Gastrocnemius medialis (tissue), 4 donors: ENCODE data around the gene OR2D3. TPM values are rescaled to one million over a fixed set of nuclear protein-coding genes. Genes with fewer than 3 reads are reported as not detected.
"Not testable (repeated sequence)": the region's sequence is repeated elsewhere in the genome, so short reads cannot be mapped to it uniquely, and the experiment has no call there.

Source experiments
- ATAC-seq, 2 donors: fragments of 150-250 bp; one replicate each; pipeline ENCODE4 v1.9.1; 2016
- DNase-seq, 2 donors: peaks; one replicate each; pipeline ENCODE4 v3.0.0-alpha.2; 2019
- H3K27ac ChIP-seq, 4 donors: fragments of 200-600 bp; sonication (generic); 1 replicate in 1 of 4; 2 replicates in 3 of 4; pipeline ENCODE4 v1.5.1; 2016 to 2018; ENCODE audit warnings: mild to moderate bottlenecking in 2 of 4, moderate library complexity in 1 of 4
- H3K27me3 ChIP-seq, 3 donors: fragments of 200-600 bp; sonication (generic) in 2 of 3; 1 replicate in 1 of 3; 2 replicates in 2 of 3; pipeline versions ENCODE4 v1.5.1 to v1.6.0; 2016 to 2019; ENCODE audit warnings: mild to moderate bottlenecking in 1 of 3, moderate library complexity in 1 of 3
- H3K36me3 ChIP-seq, 2 donors: fragments of 200-600 bp; sonication (generic) in 1 of 2; one replicate each; pipeline ENCODE4 v1.5.1; 2017 to 2018
- H3K4me1 ChIP-seq, 2 donors: fragments of 200-600 bp; sonication (generic) in 1 of 2; one replicate each; pipeline ENCODE4 v1.5.1; 2016 to 2017; ENCODE audit warnings: mild to moderate bottlenecking in 2 of 2
- H3K4me3 ChIP-seq, 4 donors: fragments of 200-600 bp; sonication (generic) in 3 of 4; 1 replicate in 1 of 4; 2 replicates in 3 of 4; pipeline ENCODE4 v1.5.1; 2016 to 2019; ENCODE audit warnings: mild to moderate bottlenecking in 2 of 4
- H3K9me3 ChIP-seq, 3 donors: fragments of 200-600 bp; sonication (generic) in 2 of 3; 1 replicate in 1 of 3; 2 replicates in 2 of 3; pipeline ENCODE4 v1.5.1; 2016 to 2019
- CTCF ChIP-seq, 5 experiments: fragments of 450-650 bp in 3 of 5; fragments of 200-600 bp in 2 of 5; sonication (generic) in 2 of 5; IDR thresholded peaks in 4 of 5; conservative IDR thresholded peaks in 1 of 5; 1 replicate in 4 of 5; 2 replicates in 1 of 5; pipeline ENCODE4 v1.5.1; 2016 to 2019; ENCODE audit warnings: antibody characterized with exemption in 5 of 5, mild to moderate bottlenecking in 3 of 5, moderate library complexity in 3 of 5
- POLR2A ChIP-seq, 2 donors: fragments of 450-650 bp; IDR thresholded peaks; one replicate each; pipeline ENCODE4 v1.6.1; 2017; ENCODE audit warnings: antibody characterized with exemption in 2 of 2, mild to moderate bottlenecking in 2 of 2, moderate library complexity in 2 of 2
- in situ Hi-C, 4 donors: fragments of 200-750 bp; cut with MboI; loops; one replicate each; pipeline versions ENCODE4 v1.15.0 to v1.8.0; 2017; ENCODE audit warnings: low sequenced_read_pairs in 4 of 4
- intact Hi-C: fragments of 100-400 bp; cut with DNase I; formaldehyde crosslinking; loops from one replicate; pipeline ENCODE4 v1.15.1; 2023; ENCODE audit warnings: low total_unique reads
- total RNA-seq, 4 donors: library from RNA; depleted of rRNA; stranded (reverse); fragments of >200 nt; gene quantifications; one replicate each; pipeline versions ENCODE4 v1.1.0 to v1.2.3, GENCODE V29; 2016

The OR2D3 gene
- total RNA-seq, 4 donors from 2014 or later: not detected

GRCh38 chr11:6931146-6931713, 10.4 kb downstream of the OR2D3 start:
- Histone ChIP-seq H3K4me3 (no peak overlapping the region), H3K9me3 (no peaks in the 10 kb centered on the region), H3K36me3 (no peaks in the 10 kb centered on the region), H3K4me1 (no peaks in the 10 kb centered on the region), H3K27me3 (no peaks in the 10 kb centered on the region), H3K27ac (no peak overlapping the region)
- no peak for TF ChIP-seq POLR2A (IDR thresholded peaks at IDR 0.05)
- TF ChIP-seq CTCF (IDR thresholded peaks at IDR 0.05 in 4 of 5, conservative IDR thresholded peaks at IDR 0.05 in 1 of 5): no peak
- in situ Hi-C loops (loop anchor here in 1 of 4 donors (25.0 kb wide), 1 partner anchor 94 kb away; the partner anchor contains the start of gene OR10A5), intact Hi-C loops (no loop called here)
- ATAC-seq: no peak
- DNase-seq: no peak

GRCh38 chr11:6932145-6932544, 11.3 kb downstream of the OR2D3 start:
- Histone ChIP-seq H3K36me3 (no peaks in the 10 kb centered on the region), H3K27me3 (no peaks in the 10 kb centered on the region), H3K27ac (no peak overlapping the region), H3K4me3 (no peak overlapping the region), H3K4me1 (no peaks in the 10 kb centered on the region), H3K9me3 (no peaks in the 10 kb centered on the region)
- ATAC-seq: no peak
- DNase-seq: no peak
- intact Hi-C loops: no loop called here
- in situ Hi-C loops: loop anchor here in 1 of 4 donors (25.0 kb wide), 1 partner anchor 95 kb away; the partner anchor contains the start of gene OR10A5
- TF ChIP-seq CTCF (IDR thresholded peaks at IDR 0.05 in 4 of 5, conservative IDR thresholded peaks at IDR 0.05 in 1 of 5) (no peak), POLR2A (IDR thresholded peaks at IDR 0.05) (no peak)

GRCh38 chr11:6941970-6942369, 21.2 kb downstream of the OR2D3 start:
- H3K27ac ChIP-seq: no peak overlapping the region
- intact Hi-C loops (no loop called here), in situ Hi-C loops (loop anchor here in 1 of 4 donors (25.0 kb wide), 1 partner anchor 105 kb away; the partner anchor contains the start of gene OR10A5)
- H3K9me3 ChIP-seq: no peaks in the 10 kb centered on the region
- no peaks in the 10 kb centered on the region for H3K27me3 ChIP-seq
- TF ChIP-seq CTCF (IDR thresholded peaks at IDR 0.05 in 4 of 5, conservative IDR thresholded peaks at IDR 0.05 in 1 of 5) (no peak), POLR2A (IDR thresholded peaks at IDR 0.05) (no peak)
- no peak overlapping the region for H3K4me3 ChIP-seq
- no peak for DNase-seq
- no peak for ATAC-seq
- no peaks in the 10 kb centered on the region for H3K36me3 ChIP-seq
- no peaks in the 10 kb centered on the region for H3K4me1 ChIP-seq

- H3K27ac ChIP-seq: no peak overlapping the region
- DNase-seq (no peak), ATAC-seq (no peak)
- in situ Hi-C loops (loop anchor here in 1 of 4 donors (25.0 kb wide), 1 partner anchor 106 kb away; the partner anchor contains the start of gene OR10A5), intact Hi-C loops (no loop called here)
- TF ChIP-seq CTCF (IDR thresholded peaks at IDR 0.05 in 4 of 5, conservative IDR thresholded peaks at IDR 0.05 in 1 of 5) (no peak), POLR2A (IDR thresholded peaks at IDR 0.05) (no peak)
- no peaks in the 10 kb centered on the region for H3K4me1 ChIP-seq
- no peak overlapping the region for H3K4me3 ChIP-seq
- H3K27me3 ChIP-seq: no peaks in the 10 kb centered on the region
- no peaks in the 10 kb centered on the region for H3K9me3 ChIP-seq
- no peaks in the 10 kb centered on the region for H3K36me3 ChIP-seq
Measured at GRCh38 chr11:6943131-6943530, 22.3 kb downstream of the OR2D3 start.

GRCh38 chr11:6954248-6954647, 33.4 kb downstream of the OR2D3 start:
- H3K27me3 ChIP-seq, H3K4me1 ChIP-seq, DNase-seq, in situ Hi-C loops, intact Hi-C loops, H3K36me3 ChIP-seq, ATAC-seq, H3K27ac ChIP-seq, H3K9me3 ChIP-seq, H3K4me3 ChIP-seq: not testable (repeated sequence)
